Naive thymus-derived CD8-positive, alpha-beta T cell (primary cell): ENCODE results near the gene MRPL38. TPM values are rescaled to one million over a fixed set of nuclear protein-coding genes. Genes with fewer than 3 reads are reported as not detected.

Experiments
- ATAC-seq, 2 donors: fragments of 150-1000 bp; cut with Tn5 transposase in 1 of 2; sonication (Bioruptor Pico), chemical (Tn5 transposase) in 1 of 2; 1 replicate in 1 of 2; 2 replicates in 1 of 2; pipeline ENCODE4 v1.10.0; 2021; ENCODE audit warnings: mild to moderate bottlenecking in 2 of 2, moderate library complexity in 2 of 2
- POLR2A ChIA-PET: fragments of 350-600 bp; sonication (Branson Sonifier 250); formaldehyde crosslinking; loops from one replicate; lab custom pipeline; 2021; ENCODE audit warnings: antibody characterized with exemption; lab: Charles Lee
- DNase-seq, 10 donors: peaks; one replicate each; pipeline versions ENCODE4 v3.0.0 to v3.0.0-alpha.2; 2020 to 2022
- H3K27ac Mint-ChIP-seq, 10 donors: one replicate each; pipeline ENCODE4 v1.8.0; 2020 to 2022; ENCODE audit warnings: mild to moderate bottlenecking in 10 of 10, mixed read lengths in 10 of 10, moderate library complexity in 4 of 10, inconsistent platforms in 1 of 10
- H3K27me3 Mint-ChIP-seq, 5 donors: one replicate each; pipeline ENCODE4 v1.8.0; 2021 to 2022; ENCODE audit warnings: mixed read lengths in 5 of 5
- H3K36me3 Mint-ChIP-seq, 3 donors: one replicate each; pipeline ENCODE4 v1.8.0; 2020 to 2022; ENCODE audit warnings: mixed read lengths in 3 of 3, mild to moderate bottlenecking in 2 of 3, inconsistent platforms in 1 of 3
- H3K4me1 Mint-ChIP-seq, 4 donors: one replicate each; pipeline ENCODE4 v1.8.0; 2021 to 2022; ENCODE audit warnings: mixed read lengths in 4 of 4
- H3K4me3 Mint-ChIP-seq, 10 donors: one replicate each; pipeline ENCODE4 v1.8.0; 2020 to 2022; ENCODE audit warnings: mild to moderate bottlenecking in 10 of 10, mixed read lengths in 10 of 10, moderate library complexity in 6 of 10, inconsistent platforms in 1 of 10
- H3K9me3 Mint-ChIP-seq, 9 donors: one replicate each; pipeline ENCODE4 v1.8.0; 2020 to 2022; ENCODE audit warnings: mixed read lengths in 9 of 9, mild to moderate bottlenecking in 3 of 9, inconsistent platforms in 1 of 9, moderate library complexity in 1 of 9
- polyA plus RNA-seq, 3 donors: library from polyadenylated mRNA; unstranded; fragments of 300-500 nt; fragmentation: Illumina TruSeq; gene quantifications; one replicate each; pipeline ENCODE4 v1.2.3, GENCODE V29; 2021
- total RNA-seq, 8 experiments: library from RNA in 2 of 8; stranded (reverse) in 2 of 8; gene quantifications; one replicate each; pipeline ENCODE4 v1.2.3 and lab custom pipeline; 2021 to 2026

The MRPL38 gene
- total RNA-seq = 100 to 1,000 TPM; 167 to 178 TPM
- polyA plus RNA-seq = 10 to 100 TPM; 56.4 to 78.7 (median 64.7) TPM
- total RNA-seq (lab: John Stamatoyannopoulos, UW) = 7.4 to 18.7 (median 10.9) reads per million in 6 experiments

- H3K27ac Mint-ChIP-seq = peak within 1 kb of the TSS; percentile 85 to 97 (median 95)
- H3K36me3 Mint-ChIP-seq = peaks cover 0 to 20% (median 0%) of the 10 kb centered on the region in 3 donors
- ATAC-seq (peak; percentile 95 to 97), DNase-seq (peak; percentile 87 to 96 (median 92))
- H3K4me1 Mint-ChIP-seq = peaks cover 9 to 29% (median 21%) of the 10 kb centered on the region in 4 donors
- H3K27me3 Mint-ChIP-seq = no peaks in the 10 kb centered on the region
- POLR2A ChIA-PET = interaction anchor here (0.9 to 4.8 kb wide), 21 partner anchors 8 to 360 kb away, joined by 3 to 47 read pairs (median 4); partner anchors contain the start of genes EXOC7, TRIM47, TRIM65 and UBALD2
- H3K4me3 Mint-ChIP-seq = peak within 1 kb of the TSS; percentile 83 to 94 (median 90)
- H3K9me3 Mint-ChIP-seq = no peaks in the 10 kb centered on the region
Observed at GRCh38 chr17:75904749-75905521, at the start of gene MRPL38. MRPL38 (minus strand) TSS chr17:75904884; CDS start chr17:75904875, 9 bp downstream.

GRCh38 chr17:75950855-75951554, 46.3 kb upstream of the MRPL38 start:
- DNase-seq (no peak), ATAC-seq (no peak)
- H3K27ac Mint-ChIP-seq = peak overlapping the region in 1 of 10 donors; percentile 43
- POLR2A ChIA-PET = interaction anchor here (0.6 to 1.6 kb wide), 2 partner anchors 10 to 316 kb away, joined by 3 to 4 read pairs; partner anchors contain the start of gene FBF1
- no peaks in the 10 kb centered on the region for H3K27me3 Mint-ChIP-seq
- peaks cover 0 to 90% (median 22%) of the 10 kb centered on the region in 3 donors for H3K36me3 Mint-ChIP-seq
- H3K9me3 Mint-ChIP-seq = no peaks in the 10 kb centered on the region
- peaks cover 0 to 3% (median 0%) of the 10 kb centered on the region in 4 donors for H3K4me1 Mint-ChIP-seq
- H3K4me3 Mint-ChIP-seq = no peak overlapping the region

- no peaks in the 10 kb centered on the region for H3K27me3 Mint-ChIP-seq
- H3K36me3 Mint-ChIP-seq = peaks cover 0 to 89% (median 18%) of the 10 kb centered on the region in 3 donors
- no peak overlapping the region for H3K27ac Mint-ChIP-seq
- H3K4me1 Mint-ChIP-seq = peaks cover 0 to 3% (median 0%) of the 10 kb centered on the region in 4 donors
- H3K9me3 Mint-ChIP-seq = no peaks in the 10 kb centered on the region
- H3K4me3 Mint-ChIP-seq = no peak overlapping the region
- DNase-seq (no peak), ATAC-seq (no peak)
- POLR2A ChIA-PET = interaction anchor here (0.6 to 1.6 kb wide), 2 partner anchors 9 to 317 kb away, joined by 3 to 4 read pairs; partner anchors contain the start of gene FBF1
Observed at GRCh38 chr17:75950421-75950820, 45.7 kb upstream of the MRPL38 start.

- Mint-ChIP-seq H3K9me3 (no peaks in the 10 kb centered on the region), H3K27me3 (no peaks in the 10 kb centered on the region), H3K36me3 (peaks cover 0 to 50% (median 10%) of the 10 kb centered on the region in 3 donors), H3K4me1 (peaks cover 3 to 12% (median 12%) of the 10 kb centered on the region in 4 donors), H3K4me3 (no peak overlapping the region), H3K27ac (no peak overlapping the region)
- DNase-seq (no peak), ATAC-seq (no peak)
- POLR2A ChIA-PET = no interaction called here
Observed at GRCh38 chr17:75945211-75945610, 40.5 kb upstream of the MRPL38 start.

GRCh38 chr17:75943491-75943890, 38.8 kb upstream of the MRPL38 start:
- Mint-ChIP-seq H3K9me3 (no peaks in the 10 kb centered on the region), H3K27ac (no peak overlapping the region), H3K4me1 (peaks cover 3 to 18% (median 15%) of the 10 kb centered on the region in 4 donors), H3K4me3 (no peak overlapping the region), H3K27me3 (no peaks in the 10 kb centered on the region), H3K36me3 (peaks cover 0 to 33% (median 0%) of the 10 kb centered on the region in 3 donors)
- no peak for ATAC-seq
- no peak for DNase-seq
- POLR2A ChIA-PET = interaction anchor here (0.5 kb wide), 1 partner anchor 11 kb away, joined by 6 read pairs; no protein-coding TSS in a partner anchor

- H3K27ac Mint-ChIP-seq = peak overlapping the region in 2 of 10 donors; percentile 14 to 17
Observed at GRCh38 chr17:75942473-75942872, 37.8 kb upstream of the MRPL38 start.

GRCh38 chr17:75941442-75941819, 36.7 kb upstream of the MRPL38 start:
- Mint-ChIP-seq H3K4me1 (peaks cover 3 to 18% (median 15%) of the 10 kb centered on the region in 4 donors), H3K27ac (peak overlapping the region in 8 of 10 donors; percentile 19 to 97 (median 86)), H3K27me3 (no peaks in the 10 kb centered on the region), H3K4me3 (peak overlapping the region; percentile 74 to 96 (median 90)), H3K36me3 (peaks cover 0 to 12% (median 0%) of the 10 kb centered on the region in 3 donors), H3K9me3 (no peaks in the 10 kb centered on the region)
- no peak for DNase-seq
- POLR2A ChIA-PET = interaction anchor here (0.5 to 1.3 kb wide), 10 partner anchors 10 to 510 kb away, joined by 3 to 17 read pairs (median 4); partner anchors contain the start of genes ACOX1, TEN1, TRIM65 and UNK
- ATAC-seq = no peak

More at GRCh38 chr17:75942473-75942872, 37.8 kb upstream of the MRPL38 start:
- DNase-seq (no peak), ATAC-seq (no peak)
- H3K27me3 Mint-ChIP-seq = no peaks in the 10 kb centered on the region
- peaks cover 0 to 23% (median 0%) of the 10 kb centered on the region in 3 donors for H3K36me3 Mint-ChIP-seq
- H3K4me3 Mint-ChIP-seq = peak overlapping the region in 3 of 10 donors; percentile 30 to 48 (median 35)
- H3K9me3 Mint-ChIP-seq = no peaks in the 10 kb centered on the region
- H3K4me1 Mint-ChIP-seq = peaks cover 3 to 18% (median 15%) of the 10 kb centered on the region in 4 donors
- POLR2A ChIA-PET = no interaction called here

GRCh38 chr17:75940727-75941441, 36.2 kb upstream of the MRPL38 start, which contains the start of gene FBF1:
FBF1 (minus strand) TSS chr17:75941042; CDS start chr17:75938149, 2,893 bp downstream.
- Mint-ChIP-seq H3K4me1 (peaks cover 3 to 18% (median 15%) of the 10 kb centered on the region in 4 donors), H3K4me3 (peak within 1 kb of the TSS; percentile 84 to 96 (median 92)), H3K9me3 (no peaks in the 10 kb centered on the region), H3K27ac (peak within 1 kb of the TSS; percentile 72 to 97 (median 90)), H3K36me3 (peaks cover 0 to 8% (median 0%) of the 10 kb centered on the region in 3 donors), H3K27me3 (no peaks in the 10 kb centered on the region)
- POLR2A ChIA-PET = interaction anchor here (0.6 to 1.3 kb wide), 9 partner anchors 10 to 156 kb away, joined by 3 to 17 read pairs (median 4); partner anchors contain the start of genes ACOX1, TEN1, TRIM65 and UNK
- peak; percentile 80 to 91 (median 83) for DNase-seq
- ATAC-seq = peak; percentile 99

- H3K4me3 Mint-ChIP-seq = peak overlapping the region in 1 of 10 donors; percentile 15
- H3K36me3 Mint-ChIP-seq = peaks cover 0 to 2% (median 0%) of the 10 kb centered on the region in 3 donors
- peaks cover 3 to 18% (median 15%) of the 10 kb centered on the region in 4 donors for H3K4me1 Mint-ChIP-seq
- ATAC-seq (no peak), DNase-seq (no peak)
- no peak overlapping the region for H3K27ac Mint-ChIP-seq
- POLR2A ChIA-PET = no interaction called here
- H3K9me3 Mint-ChIP-seq = no peaks in the 10 kb centered on the region
- no peaks in the 10 kb centered on the region for H3K27me3 Mint-ChIP-seq
Observed at GRCh38 chr17:75937652-75938051, 33.0 kb upstream of the MRPL38 start.

GRCh38 chr17:75933808-75934207, 29.1 kb upstream of the MRPL38 start:
- Mint-ChIP-seq H3K36me3 (peaks cover 0 to 4% (median 3%) of the 10 kb centered on the region in 3 donors), H3K27me3 (no peaks in the 10 kb centered on the region), H3K9me3 (no peaks in the 10 kb centered on the region), H3K4me3 (no peak overlapping the region), H3K4me1 (no peaks in the 10 kb centered on the region), H3K27ac (no peak overlapping the region)
- no peak for ATAC-seq
- POLR2A ChIA-PET = no interaction called here
- no peak for DNase-seq

GRCh38 chr17:75932852-75933251, 28.2 kb upstream of the MRPL38 start:
- no peaks in the 10 kb centered on the region for H3K9me3 Mint-ChIP-seq
- DNase-seq = no peak
- no peak overlapping the region for H3K27ac Mint-ChIP-seq
- no peaks in the 10 kb centered on the region for H3K27me3 Mint-ChIP-seq
- POLR2A ChIA-PET = no interaction called here
- no peaks in the 10 kb centered on the region for H3K4me1 Mint-ChIP-seq
- H3K36me3 Mint-ChIP-seq = peaks cover 0 to 4% (median 3%) of the 10 kb centered on the region in 3 donors
- H3K4me3 Mint-ChIP-seq = no peak overlapping the region
- no peak for ATAC-seq
